Measurements from ENCODE around the gene BACH2.

GRCh38 chr6:90082847-90083246 is 213.8 kb downstream of the BACH2 start:
- TF ChIP-seq CTCF (IDR thresholded peaks at IDR 0.05) = no peak
- TF ChIP-seq POLR2AphosphoS5 (IDR thresholded peaks at IDR 0.05) = no peak
- TF ChIP-seq POLR2A (IDR thresholded peaks at IDR 0.05) = no peak

Measured in upper lobe of left lung (tissue), 4 donors.